Ishikawa (cell line): ENCODE results near the gene DRC3.

Experiments used
- CEBPB ChIP-seq: IDR thresholded peaks from 2 replicates; pipeline ENCODE4 v1.6.1; 2012
- CREB1 ChIP-seq: IDR thresholded peaks from 2 replicates; pipeline ENCODE4 v1.6.1; 2012; ENCODE audit warnings: low read depth
- FOXM1 ChIP-seq: IDR thresholded peaks from 2 replicates; pipeline ENCODE4 v1.6.1; 2012; ENCODE audit warnings: low read depth, borderline replicate concordance
- NFIC ChIP-seq: IDR thresholded peaks from 2 replicates; pipeline ENCODE4 v1.6.1; 2012
- RAD21 ChIP-seq: IDR thresholded peaks from 2 replicates; pipeline ENCODE4 v1.6.1; 2012; ENCODE audit warnings: low read depth
- TAF1 ChIP-seq: IDR thresholded peaks from 2 replicates; pipeline ENCODE4 v1.6.1; 2012; ENCODE audit warnings: low read depth, mild to moderate bottlenecking

DNA sequence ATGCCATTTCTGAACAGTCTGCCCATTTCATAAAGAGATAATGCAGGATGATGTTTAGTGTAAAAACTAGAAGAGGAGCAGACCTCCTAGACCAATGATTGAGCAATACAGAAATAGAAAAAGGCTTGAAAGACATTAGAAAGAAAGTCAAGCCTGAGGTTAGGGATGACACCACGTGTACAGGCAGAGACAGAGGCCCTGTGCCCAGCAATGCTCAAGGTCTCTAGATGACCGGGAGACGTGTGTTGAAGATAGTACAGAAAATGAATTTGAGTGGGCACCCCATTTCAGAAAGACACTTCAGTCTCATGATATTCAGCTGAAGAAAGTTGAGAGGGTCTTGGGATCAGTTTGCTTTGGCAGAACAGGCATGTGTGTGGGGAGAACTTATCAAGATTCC is 71.9 kb downstream of the DRC3 start:
- TF ChIP-seq CREB1 (no peak), TAF1 (no peak), RAD21 (no peak), FOXM1 (no peak), CEBPB (no peak), NFIC (no peak)
